Hematopoietic multipotent progenitor cell treated with erythropoietin and hydrocortisone succinate and interleukin-3 and kit ligand, for 6 days (in vitro differentiated cells): ENCODE measurements around the gene CCSER1.
"Not testable (repeated sequence)": the region's sequence is repeated elsewhere in the genome, so short reads cannot be mapped to it uniquely, and the experiment has no call there.

Source experiments
- DNase-seq: peaks from one replicate; pipeline ENCODE4 v3.0.0-alpha.2; 2015

CCSER1 gene

DNA sequence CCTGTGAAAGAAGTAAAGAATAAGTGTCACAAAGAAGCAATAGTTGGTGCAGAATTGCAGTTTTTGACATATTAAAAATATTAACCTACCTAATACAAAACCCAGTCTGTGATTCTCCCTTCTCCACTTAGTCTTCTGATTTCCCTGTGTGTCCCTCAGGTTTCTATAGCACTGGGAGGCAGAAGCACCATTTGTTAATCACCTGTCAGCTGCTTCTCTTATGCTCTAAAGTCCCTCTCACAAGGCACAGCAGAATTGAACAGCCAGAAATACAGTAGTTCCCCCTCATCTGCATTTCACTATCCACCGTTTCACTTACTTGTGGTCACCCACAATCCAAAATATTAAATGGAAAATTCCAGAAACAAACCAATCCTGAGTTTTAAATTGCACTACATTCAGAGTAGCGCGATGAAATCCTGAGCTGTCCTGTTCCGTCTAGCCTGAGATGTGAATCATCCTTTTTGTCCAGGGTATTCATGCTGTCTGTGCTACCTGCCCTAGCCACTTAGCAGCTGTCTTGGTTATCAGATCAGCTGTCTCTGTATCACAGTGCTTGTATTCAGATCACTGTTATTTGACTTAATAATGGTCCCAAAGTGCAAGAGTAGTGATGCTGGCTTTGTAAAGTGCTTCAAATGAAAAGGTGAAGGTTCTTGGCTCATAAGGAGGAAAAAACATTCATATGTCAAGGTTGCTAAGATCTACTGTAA is 1192.5 kb downstream of the CCSER1 start:
- DNase-seq: no peak

DNA sequence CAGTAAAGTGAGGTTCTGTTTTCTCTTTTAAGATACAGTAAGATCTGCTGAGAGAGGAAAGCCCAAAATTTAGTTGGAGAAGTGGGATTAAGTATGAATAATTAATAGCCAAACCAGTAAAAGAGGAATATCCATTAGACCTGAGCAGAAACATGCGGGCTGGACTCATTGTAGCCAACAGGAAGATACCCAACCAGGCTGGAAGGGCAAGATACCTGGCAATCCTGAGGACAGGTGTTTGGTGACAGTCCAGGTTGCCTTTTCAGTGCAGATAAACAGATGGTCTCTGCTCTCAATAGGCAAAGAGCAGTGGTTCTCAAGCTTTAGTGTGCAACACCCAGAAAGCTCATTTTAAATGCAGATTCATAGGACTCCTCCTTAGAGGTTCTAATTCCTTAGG is 1195.8 kb downstream of the CCSER1 start:
- no peak for DNase-seq

DNA sequence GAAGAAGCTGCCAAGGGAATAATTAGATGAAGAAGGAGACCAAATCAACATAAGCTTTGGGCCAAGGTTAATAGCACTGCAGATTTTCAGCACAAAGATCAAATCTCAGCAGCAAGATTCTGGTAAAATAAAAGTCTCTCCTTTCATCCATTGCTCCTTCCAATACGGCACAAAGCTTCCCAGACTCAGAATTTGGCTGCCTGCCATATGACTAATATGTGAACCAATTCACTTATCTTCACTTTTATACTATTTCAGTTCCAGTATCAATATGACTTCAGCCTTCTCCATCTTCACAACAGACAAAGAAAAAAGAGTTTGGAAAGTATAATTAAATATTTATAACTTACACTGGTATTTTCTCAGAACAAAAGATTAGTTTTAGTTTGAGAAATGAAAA is 1198.3 kb downstream of the CCSER1 start:
- DNase-seq: no peak

DNA sequence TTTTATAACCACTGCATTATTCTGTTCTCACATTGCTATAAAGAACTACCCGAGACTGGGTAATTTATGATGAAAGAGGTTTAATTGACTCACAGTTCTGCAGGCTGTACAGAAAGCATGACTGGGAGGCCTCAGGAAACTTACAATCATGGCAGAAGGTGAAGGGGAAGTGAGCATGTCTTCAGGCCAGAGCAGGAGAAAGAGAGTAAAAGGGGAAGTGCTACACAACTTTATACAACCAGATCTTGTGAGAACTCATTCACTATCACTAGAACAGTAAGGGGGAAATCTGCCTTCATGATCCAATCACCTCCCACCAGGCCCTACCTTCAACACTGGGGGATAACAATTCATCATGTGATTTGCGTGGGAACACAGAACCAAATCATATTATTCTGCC is 1199.0 kb downstream of the CCSER1 start:
- DNase-seq: not testable (repeated sequence)

DNA sequence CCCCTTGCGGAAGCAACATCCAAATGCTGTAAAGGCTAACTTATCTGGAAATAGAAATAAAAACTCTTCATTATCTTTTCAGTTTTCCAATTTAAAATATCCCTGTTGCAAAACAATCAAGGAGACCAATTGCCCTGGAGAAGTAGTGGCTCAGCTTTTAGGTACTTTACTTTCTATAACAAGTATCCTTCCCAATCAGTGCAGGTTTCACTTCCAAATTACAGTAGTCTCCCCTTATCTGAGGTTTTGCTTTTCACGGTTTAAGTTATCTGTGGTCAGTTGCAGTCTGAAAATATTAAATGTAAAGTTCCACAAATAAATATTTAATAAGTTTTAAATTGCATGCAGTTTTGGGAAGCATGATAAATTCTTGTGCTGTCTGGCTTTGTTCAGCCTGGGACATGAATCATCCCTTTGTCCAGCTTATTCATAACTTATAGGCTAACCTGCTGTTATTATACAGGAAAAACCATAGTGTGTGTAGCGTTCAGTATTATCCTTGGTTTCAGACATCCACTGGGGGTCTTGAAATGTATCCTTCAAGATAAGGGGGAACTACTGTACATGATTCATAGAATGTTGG is 1203.5 kb downstream of the CCSER1 start:
- no peak for DNase-seq

DNA sequence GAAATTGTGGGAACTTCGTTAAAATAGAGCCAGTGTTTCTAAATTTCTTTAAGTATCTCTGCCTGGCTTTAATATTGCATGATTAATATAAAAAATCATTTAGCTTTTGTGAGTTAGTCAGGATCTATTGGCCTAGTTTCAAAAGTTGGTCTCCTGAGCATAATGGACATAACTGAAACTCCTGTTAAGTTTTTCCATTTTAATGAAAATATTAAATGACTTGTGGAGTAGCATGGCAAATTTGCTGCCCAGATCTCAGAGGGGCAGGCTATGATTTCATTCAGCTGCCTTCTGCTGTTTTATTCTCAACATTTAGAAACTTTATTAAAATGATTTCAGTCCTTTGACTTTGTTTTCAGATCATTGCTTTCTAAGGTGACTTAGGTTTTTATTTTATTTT is 1213.6 kb downstream of the CCSER1 start:
- no peak for DNase-seq

DNA sequence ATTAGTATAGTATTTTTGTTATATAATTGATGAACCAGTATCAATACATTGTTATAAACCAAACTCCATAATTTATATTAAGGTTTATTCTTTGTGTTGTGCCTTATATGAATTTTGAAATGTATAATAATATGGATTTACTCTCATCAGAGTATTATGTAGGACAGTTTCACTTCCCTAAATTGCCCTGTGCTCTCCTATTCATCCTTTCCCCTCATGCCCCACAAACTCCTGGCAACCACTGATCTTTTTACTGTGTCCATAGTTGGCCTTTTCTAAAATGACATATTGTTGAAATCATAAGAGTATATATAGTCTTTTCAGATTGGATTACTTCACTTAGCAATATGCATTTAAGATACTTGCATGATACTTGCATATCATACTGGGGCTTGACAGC is 1218.4 kb downstream of the CCSER1 start:
- DNase-seq: no peak

DNA sequence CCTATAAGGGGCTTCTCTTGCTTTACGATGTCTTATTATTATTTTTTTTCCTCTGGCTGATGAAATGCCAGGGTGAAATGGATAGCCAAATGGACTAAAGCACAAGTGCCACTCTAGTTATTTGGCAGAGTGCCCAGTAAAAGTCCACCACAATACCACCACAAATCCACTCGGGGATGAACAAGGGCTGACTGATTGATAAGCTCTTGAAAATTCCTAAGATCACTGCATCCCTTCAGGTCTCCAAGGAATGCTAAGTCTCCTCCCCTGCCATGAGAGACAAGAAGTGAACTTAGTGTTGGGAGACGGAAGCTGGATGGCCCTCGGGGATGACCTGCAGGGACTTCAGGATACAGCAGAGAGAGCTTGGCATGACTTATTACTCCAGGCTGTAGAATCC is 1229.3 kb downstream of the CCSER1 start:
- not testable (repeated sequence) for DNase-seq

DNA sequence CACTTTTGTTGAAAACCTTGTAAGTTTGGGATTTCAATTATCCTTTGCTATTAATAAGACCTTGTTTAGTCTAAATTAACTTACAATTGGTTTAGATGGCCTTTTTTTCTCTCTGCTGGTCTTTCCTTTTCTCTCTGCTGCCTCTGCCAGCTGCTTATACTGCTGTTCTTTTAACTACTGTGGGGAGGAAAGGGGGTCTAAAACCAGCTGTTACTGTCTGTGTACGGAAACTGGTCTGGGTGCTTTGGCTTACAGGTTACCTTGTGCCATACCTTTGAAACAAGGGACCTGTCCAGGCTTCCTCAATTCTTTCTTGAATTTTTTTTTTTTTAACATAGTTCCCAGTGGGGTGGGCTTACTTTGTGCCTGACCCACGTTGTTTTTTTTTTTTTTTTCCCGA is 1230.8 kb downstream of the CCSER1 start:
- not testable (repeated sequence) for DNase-seq

DNA sequence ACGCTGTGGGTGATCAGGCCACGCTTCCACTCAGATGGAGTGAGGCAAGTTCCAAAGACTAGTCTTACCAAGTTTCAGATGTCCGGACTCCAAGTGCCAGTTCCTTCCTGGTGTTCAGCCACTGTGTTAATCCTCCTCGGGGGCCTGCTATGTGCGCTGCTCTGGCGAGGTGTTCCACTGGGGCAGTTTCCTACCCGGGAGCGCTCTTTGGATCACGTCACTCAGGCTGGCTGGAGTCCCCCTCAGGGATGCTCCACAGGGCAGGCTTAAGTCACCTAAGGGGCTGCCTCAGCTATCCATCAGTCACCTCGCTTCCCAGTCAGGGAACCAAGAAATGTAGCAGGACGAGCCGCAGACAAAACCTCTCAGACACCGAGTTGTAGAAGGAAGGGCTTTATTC is 1231.4 kb downstream of the CCSER1 start:
- DNase-seq: not testable (repeated sequence)

DNA sequence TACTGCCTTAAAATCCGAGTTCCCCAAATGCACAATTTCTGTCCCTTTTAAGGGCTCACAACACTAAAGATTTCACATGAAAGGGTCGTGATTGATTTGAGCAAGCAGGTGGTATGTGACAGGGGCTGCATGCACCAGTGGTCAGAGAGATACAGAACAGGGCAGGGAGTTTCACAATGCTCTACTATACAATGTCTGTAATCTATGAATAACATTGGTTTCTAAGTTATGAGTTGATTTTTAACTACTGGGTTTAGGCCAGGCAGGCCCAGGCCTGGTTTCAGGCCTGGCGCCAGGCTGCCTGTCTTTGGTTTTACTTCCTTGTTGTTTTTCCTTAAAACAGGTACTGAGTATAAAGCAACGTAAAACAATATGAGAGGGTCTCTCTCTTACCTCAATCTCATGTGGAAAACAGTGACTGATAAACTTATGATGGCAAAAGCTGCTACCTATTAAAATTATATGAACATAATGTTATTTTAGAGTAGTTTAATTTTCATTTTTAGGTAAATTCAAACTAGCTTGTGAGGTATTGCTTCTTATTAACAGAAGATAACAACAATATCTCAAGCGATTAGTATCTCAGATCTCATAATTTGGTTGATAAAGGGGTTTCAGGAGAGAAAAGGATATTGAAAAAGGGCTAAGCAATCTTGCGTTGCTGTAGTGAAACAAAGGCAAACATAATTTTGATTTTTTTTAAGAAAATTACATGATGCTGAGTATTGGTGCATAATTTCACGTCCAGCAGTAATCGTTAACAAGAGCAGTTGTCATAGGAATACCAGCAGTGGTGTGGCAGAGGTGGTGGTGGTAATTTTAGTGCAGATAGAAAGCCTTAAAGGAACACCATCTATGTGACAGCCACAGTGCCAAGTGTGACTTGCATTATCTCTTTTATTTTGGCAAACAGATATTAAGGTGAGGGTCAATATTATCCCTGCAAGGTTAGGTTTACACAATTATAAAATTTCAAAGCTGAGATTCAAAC is 1232.1 kb downstream of the CCSER1 start:
- DNase-seq: no peak

DNA sequence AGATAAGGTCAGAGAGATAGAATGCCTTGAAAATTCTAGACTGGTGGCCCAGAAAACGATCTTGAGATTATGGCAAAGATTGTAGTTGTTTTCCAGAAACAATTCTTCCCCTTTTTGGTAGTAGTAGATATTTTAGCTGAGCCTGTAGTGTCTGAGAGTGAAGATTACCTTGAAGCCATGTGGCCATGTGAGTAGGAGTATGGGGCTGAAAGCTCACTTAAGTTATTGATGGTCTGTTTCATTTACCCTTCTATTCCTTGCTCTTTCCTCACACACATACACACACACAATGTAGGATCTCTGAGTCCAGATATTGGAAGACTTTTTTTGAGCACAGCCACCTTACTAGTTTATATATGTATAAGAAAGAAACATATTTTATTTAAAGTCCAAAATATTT is 1234.9 kb downstream of the CCSER1 start:
- no peak for DNase-seq

DNA sequence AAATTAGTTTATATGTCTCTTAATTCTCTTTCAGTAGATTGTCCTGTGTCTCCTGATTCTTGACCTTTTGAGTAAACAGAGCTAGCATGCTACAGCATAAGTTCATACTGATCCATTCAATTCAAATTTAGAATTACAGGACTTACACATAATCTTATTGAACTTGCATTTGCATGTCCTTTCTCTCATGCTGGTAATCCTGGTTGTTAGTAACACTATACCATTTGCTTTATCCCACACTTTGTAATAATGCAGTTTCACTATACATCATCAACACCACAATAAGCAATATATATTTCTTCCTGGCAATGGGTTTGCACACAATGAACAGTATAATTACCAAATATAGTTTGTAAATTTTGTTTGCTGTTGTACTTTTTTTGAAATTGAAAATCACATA is 1239.4 kb downstream of the CCSER1 start:
- no peak for DNase-seq

DNA sequence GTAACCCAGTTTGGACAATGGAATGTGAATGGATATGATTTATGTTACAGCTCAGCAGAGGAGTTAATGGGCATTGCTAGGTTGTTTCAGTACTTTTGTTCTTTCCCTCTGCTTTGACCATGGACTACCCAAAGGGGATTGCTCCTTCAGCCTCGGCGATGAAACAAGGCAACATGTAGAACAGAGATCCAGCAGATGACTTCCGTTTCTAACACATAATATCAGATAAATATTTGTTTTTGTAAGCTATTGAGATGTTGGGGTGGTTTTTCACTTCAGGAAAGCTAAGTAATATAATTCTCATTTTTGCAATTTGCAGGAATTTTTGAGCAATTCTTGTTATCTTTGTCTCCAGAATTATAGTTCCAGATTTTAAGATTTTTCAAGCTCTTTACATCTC is 1241.9 kb downstream of the CCSER1 start:
- DNase-seq: no peak

DNA sequence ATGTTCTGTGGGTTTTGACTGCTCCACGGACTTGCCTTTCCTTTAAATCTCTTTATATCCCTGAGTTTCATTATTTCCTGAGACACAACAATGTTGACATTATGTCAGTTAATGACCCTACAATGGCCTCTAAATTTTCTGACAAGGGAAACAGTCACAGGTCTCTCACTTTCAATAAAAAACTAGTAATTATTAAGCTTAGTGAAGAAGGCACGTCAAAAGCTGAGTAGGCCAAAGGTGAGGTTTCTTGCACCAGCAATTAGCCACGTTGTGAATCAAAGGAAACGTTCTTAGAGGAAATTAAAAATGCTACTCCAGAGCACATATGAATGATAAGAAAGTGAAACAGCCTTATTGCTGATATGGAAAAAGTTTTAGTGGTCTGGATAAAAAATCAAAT is 1246.4 kb downstream of the CCSER1 start:
- no peak for DNase-seq

DNA sequence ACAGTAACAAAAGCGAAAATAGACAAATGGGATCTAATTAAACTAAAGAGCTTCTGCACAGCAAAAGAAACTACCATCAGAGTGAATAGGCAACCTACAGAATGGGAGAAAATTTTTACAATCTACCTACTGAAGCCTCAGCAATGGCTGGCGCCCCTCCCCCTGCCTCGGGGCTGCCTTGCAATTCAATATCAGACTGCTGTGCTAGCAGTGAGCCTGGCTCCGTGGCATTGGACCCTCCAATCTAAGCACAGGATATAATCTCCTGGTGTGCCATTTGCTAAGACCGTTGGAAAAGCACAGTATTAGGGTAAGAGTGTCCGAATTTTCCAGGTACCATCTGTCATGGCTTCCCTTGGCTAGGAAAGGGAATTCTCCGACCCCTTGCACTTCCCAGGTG is 1278.2 kb downstream of the CCSER1 start:
- DNase-seq: not testable (repeated sequence)

DNA sequence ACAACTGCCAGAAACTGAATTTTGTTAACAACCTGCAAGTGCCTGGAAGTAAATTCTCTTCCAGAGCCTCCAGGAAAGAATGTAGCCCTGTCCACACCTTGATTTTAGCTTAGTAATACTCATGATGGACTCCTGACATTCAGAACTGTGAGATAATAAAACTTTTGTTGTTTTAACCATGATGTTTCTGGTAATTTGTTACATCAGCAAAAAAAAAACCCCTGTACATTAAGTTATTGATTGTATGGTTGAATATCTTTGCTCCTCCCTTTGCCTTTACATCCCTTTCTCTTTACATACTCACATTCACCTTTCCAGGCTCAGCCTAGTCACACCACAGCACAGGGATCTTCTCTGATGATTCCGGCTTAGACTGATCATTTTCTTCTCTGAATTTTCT is 1294.8 kb downstream of the CCSER1 start:
- DNase-seq: no peak

DNA sequence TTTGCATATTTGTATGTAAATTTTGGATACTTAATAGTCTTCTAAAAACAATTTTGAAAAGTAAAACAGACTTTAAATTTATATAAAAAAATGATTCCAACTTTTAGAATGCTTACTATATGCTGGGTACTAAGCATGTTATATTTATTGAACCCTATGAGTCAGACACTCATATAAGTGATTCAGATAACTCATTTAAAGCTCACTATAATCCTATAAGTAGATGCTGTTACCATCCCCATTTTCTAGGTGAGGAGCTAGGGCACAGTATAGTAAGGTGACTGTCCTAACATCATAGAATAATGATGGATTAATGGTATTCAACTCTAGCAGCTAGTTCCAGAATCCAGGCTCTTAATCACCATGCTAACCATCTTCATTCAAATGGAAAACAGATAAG is 1299.5 kb downstream of the CCSER1 start:
- DNase-seq: no peak

DNA sequence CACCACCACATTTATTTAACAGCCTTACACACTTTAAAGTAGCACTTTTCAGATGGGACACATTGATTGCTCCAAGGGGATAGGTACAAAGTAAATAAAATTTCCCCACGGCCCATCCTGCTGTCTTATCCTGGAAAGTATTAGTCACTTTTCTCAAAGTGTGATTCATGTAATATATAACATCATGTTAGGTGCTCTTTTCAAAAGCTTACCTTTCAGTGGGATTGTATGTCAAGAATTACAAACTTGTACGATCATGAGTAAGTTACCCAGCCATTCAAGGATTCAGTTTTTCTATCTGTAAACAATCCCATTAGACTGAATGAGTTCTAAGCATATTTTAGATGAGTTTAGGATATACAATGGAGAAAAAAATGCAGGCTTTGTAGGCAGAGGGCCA is 1300.0 kb downstream of the CCSER1 start:
- no peak for DNase-seq

DNA sequence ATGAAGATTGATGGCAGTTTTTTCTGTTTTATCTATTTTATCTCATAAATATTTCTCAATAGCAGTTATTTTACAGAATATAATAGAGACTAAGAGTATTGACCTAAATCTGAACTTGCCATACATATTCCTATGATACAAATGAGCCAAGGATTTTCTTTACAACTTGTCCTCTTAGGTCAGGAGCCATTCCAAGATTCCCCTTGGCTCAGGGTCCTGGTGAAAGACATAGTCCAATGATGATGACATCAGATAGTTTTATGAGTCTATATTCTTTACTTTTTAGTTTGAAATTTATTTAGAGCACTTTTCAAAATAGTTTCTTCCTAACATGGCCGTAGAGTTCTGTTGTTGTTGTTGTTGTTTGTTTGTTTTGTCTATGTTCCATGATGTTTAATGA is 1307.4 kb downstream of the CCSER1 start:
- DNase-seq: no peak

DNA sequence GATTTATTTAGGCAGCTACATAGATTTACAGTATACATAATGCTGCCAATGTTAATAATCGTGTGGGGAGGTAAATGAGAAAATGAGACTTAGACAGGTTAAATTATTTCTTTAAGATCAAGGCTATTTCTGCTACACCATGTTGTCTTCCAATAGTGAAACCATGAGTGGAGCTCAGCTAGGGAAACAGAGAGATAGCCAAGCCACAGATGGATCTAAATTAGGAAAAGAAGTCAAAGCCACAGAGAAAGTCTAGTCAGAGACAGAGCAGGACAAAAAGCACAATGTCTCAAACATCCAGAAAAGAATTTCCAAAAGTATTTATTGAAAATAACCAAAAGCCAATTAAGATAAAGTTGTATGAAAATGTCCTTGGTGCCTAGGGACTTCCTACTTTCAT is 1309.4 kb downstream of the CCSER1 start:
- no peak for DNase-seq

DNA sequence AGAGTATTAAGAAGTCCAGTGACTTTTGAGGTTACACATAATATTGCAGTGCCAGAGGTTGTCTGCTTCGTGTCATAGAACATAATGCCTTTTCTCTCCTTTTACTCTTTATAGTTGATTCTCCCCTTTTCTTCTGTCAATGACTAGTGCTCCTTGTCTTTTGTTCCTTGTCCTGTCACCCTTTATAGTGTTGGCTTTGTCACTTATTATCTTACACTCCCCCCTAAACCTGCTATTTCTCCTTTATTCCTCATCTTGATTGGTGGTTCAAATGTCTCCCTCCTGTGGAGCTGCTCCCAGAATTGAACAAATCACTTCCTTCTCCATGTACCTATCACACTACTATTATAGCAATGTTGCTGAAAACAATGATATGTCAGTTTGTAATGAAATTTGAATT is 1320.0 kb downstream of the CCSER1 start:
- DNase-seq: no peak

DNA sequence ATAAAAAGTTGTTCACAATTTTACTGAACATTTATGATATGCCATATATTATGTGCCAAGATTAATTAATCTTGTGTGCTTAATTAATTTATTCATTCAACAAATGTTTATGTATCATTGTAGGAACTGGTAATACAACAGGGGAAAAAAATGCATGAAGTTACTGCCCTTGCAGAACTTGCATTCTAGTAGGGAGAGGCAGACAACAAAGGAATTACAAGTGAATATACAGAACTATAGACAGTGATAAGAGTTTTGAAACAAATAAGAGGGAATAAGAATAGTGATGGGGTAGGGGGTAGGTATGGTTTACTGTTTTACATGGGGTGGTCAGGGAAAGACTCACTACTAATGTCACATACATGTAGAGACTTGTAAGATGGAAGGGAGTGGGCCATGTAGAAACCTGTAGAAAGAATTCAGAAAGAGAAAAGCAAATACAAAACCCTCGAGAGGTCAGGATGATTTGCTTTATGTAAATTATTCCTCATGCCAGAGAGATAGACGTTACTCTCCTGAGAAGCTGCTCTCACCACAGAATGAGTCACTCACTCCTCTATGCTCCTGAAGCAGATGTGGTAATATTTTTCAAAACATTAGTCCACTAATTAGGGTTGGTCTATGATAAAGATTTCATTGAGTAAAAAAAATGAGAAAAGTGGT is 1321.6 kb downstream of the CCSER1 start:
- DNase-seq: no peak
